Endothelial cell of umbilical vein (primary cell): ENCODE data around the gene ANKRD34C. TPM values are rescaled to one million over a fixed set of nuclear protein-coding genes. Genes with fewer than 3 reads are reported as not detected.

Experiments used
- BruUV-seq: library from RNA; stranded (reverse); fragments of 400-500 nt; replicated peaks from 2 replicates; lab custom pipeline; 2021; lab: Mats Ljungman, UMichigan
- CTCF ChIA-PET: fragments of 300-600, 350-600 bp; sonication (Branson Sonifier 250); formaldehyde crosslinking; loops from one replicate; lab custom pipeline; 2021; ENCODE audit warnings: antibody characterized with exemption, inconsistent platforms; lab: Charles Lee
- POLR2A ChIA-PET: fragments of 300-600, 350-600 bp; sonication (Branson Sonifier 250); formaldehyde crosslinking; loops from one replicate; lab custom pipeline; 2021; ENCODE audit warnings: antibody characterized with exemption, inconsistent platforms; lab: Charles Lee
- DNase-seq: peaks from one replicate; pipeline ENCODE4 v3.0.0-alpha.2; 2011; ENCODE audit warnings: low read depth, low spot score
- FAIRE-seq: peaks from 2 replicates; lab custom pipeline; 2011; peaks lifted over from hg19 to GRCh38; lab: Jason Lieb, UNC
- H2AFZ ChIP-seq: 2 replicates; pipeline ENCODE4 v1.6.0; 2012; ENCODE audit warnings: low read depth, low read length, control low read depth, inconsistent platforms
- H3K27ac ChIP-seq: 2 replicates; pipeline ENCODE4 v1.5.1; 2011; ENCODE audit warnings: low read depth, mild to moderate bottlenecking, control low read depth, low read length, moderate library complexity; ENCODE audit not compliant: insufficient read depth
- H3K27me3 ChIP-seq, 2 experiments: 2 replicates each; pipeline versions ENCODE4 v1.6.0 to v1.6.1; 2011; ENCODE audit warnings: low read length in 2 of 2, mixed read lengths in 1 of 2; ENCODE audit not compliant: control insufficient read depth in 2 of 2, insufficient read depth in 2 of 2
- H3K36me3 ChIP-seq, 2 experiments: 2 replicates in 1 of 2; 3 replicates in 1 of 2; pipeline ENCODE4 v1.5.1; 2011; ENCODE audit warnings: low read length in 2 of 2, mild to moderate bottlenecking in 1 of 2, moderate library complexity in 1 of 2; ENCODE audit not compliant: control insufficient read depth in 2 of 2, insufficient read depth in 2 of 2; ENCODE audit errors: extremely low read depth in 1 of 2
- H3K4me1 ChIP-seq: 3 replicates; pipeline ENCODE4 v1.5.1; 2011; ENCODE audit warnings: mild to moderate bottlenecking, low read length; ENCODE audit not compliant: control insufficient read depth, insufficient read depth; ENCODE audit errors: extremely low read depth
- H3K4me2 ChIP-seq: 2 replicates; pipeline ENCODE4 v1.6.1; 2011; ENCODE audit warnings: low read length, control low read depth, mixed read lengths; ENCODE audit not compliant: insufficient read depth
- H3K4me3 ChIP-seq, 3 experiments: fragments of 200-600 bp in 1 of 3; sonication (generic), shearing (Covaris generic) in 1 of 3; replicated peaks in 1 of 3; 2 replicates each; pipeline ENCODE4 v1.5.1; 2011 to 2016; ENCODE audit warnings: control low read depth in 3 of 3, low read length in 3 of 3, mild to moderate bottlenecking in 2 of 3, inconsistent platforms in 1 of 3, low read depth in 1 of 3, moderate library complexity in 1 of 3; ENCODE audit not compliant: insufficient read depth in 1 of 3
- H3K79me2 ChIP-seq: 2 replicates; pipeline ENCODE4 v1.6.0; 2012; ENCODE audit warnings: low read length, inconsistent platforms; ENCODE audit not compliant: control insufficient read depth, insufficient read depth
- H3K9ac ChIP-seq: replicated peaks from 2 replicates; pipeline ENCODE3; 2011; ENCODE audit warnings: low read length, control low read depth; ENCODE audit not compliant: insufficient read depth; ENCODE audit errors: extremely low read depth
- H3K9me1 ChIP-seq: replicated peaks from 3 replicates; pipeline ENCODE4 v1.6.0; 2011; ENCODE audit warnings: mild to moderate bottlenecking, low read length; ENCODE audit not compliant: control insufficient read depth, insufficient read depth; ENCODE audit errors: extremely low read depth
- H3K9me3 ChIP-seq: replicated peaks from 2 replicates; pipeline ENCODE4 v1.5.1; 2012; ENCODE audit warnings: low read length, inconsistent platforms; ENCODE audit not compliant: control insufficient read depth, insufficient read depth
- H4K20me1 ChIP-seq: replicated peaks from 2 replicates; pipeline ENCODE3; 2011; ENCODE audit warnings: mild to moderate bottlenecking, low read length; ENCODE audit not compliant: control insufficient read depth, insufficient read depth; ENCODE audit errors: extremely low read depth
- EZH2 ChIP-seq: IDR thresholded peaks from 2 replicates; pipeline ENCODE4 v1.6.1; 2012; ENCODE audit warnings: borderline replicate concordance, low read depth, mild to moderate bottlenecking, moderate library complexity, low read length, inconsistent platforms; ENCODE audit not compliant: severe bottlenecking
- FOS ChIP-seq: IDR thresholded peaks from 2 replicates; pipeline ENCODE4 v1.6.1; 2011; ENCODE audit warnings: mild to moderate bottlenecking, low read length, moderate library complexity, borderline replicate concordance; ENCODE audit not compliant: insufficient read depth
- GATA2 ChIP-seq: IDR thresholded peaks from 2 replicates; pipeline ENCODE4 v1.7.0; 2011; ENCODE audit warnings: low read depth, mild to moderate bottlenecking, moderate library complexity, mixed read lengths, low read length; ENCODE audit not compliant: insufficient read length, insufficient read depth
- JUN ChIP-seq: IDR thresholded peaks from 2 replicates; pipeline ENCODE4 v1.6.1; 2011; ENCODE audit warnings: borderline replicate concordance, low read depth; ENCODE audit not compliant: insufficient read length, insufficient read depth
- MAX ChIP-seq: IDR thresholded peaks from 2 replicates; pipeline ENCODE4 v1.6.1; 2011; ENCODE audit not compliant: insufficient read depth, insufficient read length
- MYC ChIP-seq: IDR thresholded peaks from one replicate; pipeline ENCODE4 v1.6.1; 2011; ENCODE audit warnings: mild to moderate bottlenecking, low read depth, low read length
- POLR2A ChIP-seq: IDR thresholded peaks from 2 replicates; pipeline ENCODE4 v1.6.1; 2012; ENCODE audit warnings: low read depth, mild to moderate bottlenecking, control low read depth, low read length
- POLR2AphosphoS5 ChIP-seq: IDR thresholded peaks from 2 replicates; pipeline ENCODE4 v1.6.1; 2012; ENCODE audit warnings: low read depth, mild to moderate bottlenecking, control low read depth, low read length, moderate library complexity; ENCODE audit not compliant: insufficient read depth
- dilution Hi-C: fragments of 300-500 bp; cut with MboI; formaldehyde crosslinking; loops from one replicate; pipeline ENCODE4 v1.15.0; 2019; ENCODE audit warnings: low sequenced_read_pairs; ENCODE audit not compliant: extremely low pct_ligation_motif_present
- intact Hi-C: fragments of 100-400 bp; cut with micrococcal nuclease; formaldehyde crosslinking; loops from one replicate; pipeline ENCODE4 v1.10.0; 2022
- polyA plus RNA-seq, 4 experiments: library from polyadenylated mRNA; depleted of rRNA in 3 of 4; stranded (reverse) in 3 of 4; unstranded in 1 of 4; fragments of >200 nt; gene quantifications; 2 replicates each; pipeline versions ENCODE4 v1.2.1 to v1.2.3, GENCODE V29; 2011 to 2012; ENCODE audit warnings: missing spikeins in 1 of 4
- total RNA-seq: library from RNA; stranded (reverse); gene quantifications from 2 replicates; pipeline ENCODE4 v1.2.3, GENCODE V29; 2021
- TF ChIP-seq, protein P1 (sequence below), 2 donors: IDR thresholded peaks; 1 replicate in 1 of 2; 2 replicates in 1 of 2; pipeline ENCODE4 v1.5.1; 2011; ENCODE audit warnings: low read length in 2 of 2, mild to moderate bottlenecking in 2 of 2, moderate library complexity in 2 of 2, control low read depth in 1 of 2, inconsistent platforms in 1 of 2, low read depth in 1 of 2; ENCODE audit not compliant: insufficient read depth in 1 of 2; ENCODE audit errors: extremely low read depth in 1 of 2

Gene ANKRD34C
- total and polyA plus RNA-seq, 2 donors (not counting 3 experiments of a cell fraction or from before 2014, with no cell fraction given) = not detected

- no peak for FAIRE-seq
Measured at GRCh38 chr15:79296583-79296982, 14.1 kb downstream of the ANKRD34C start.

GRCh38 chr15:79299126-79299840, 16.8 kb downstream of the ANKRD34C start:
- Histone ChIP-seq H3K27me3 (peaks cover 15 to 34% of the 10 kb centered on the region in 2 experiments), H3K9me1 (no peaks in the 10 kb centered on the region), H3K4me1 (no peaks in the 10 kb centered on the region), H3K9ac (no peak overlapping the region), H3K9me3 (no peaks in the 10 kb centered on the region), H3K4me2 (no peak overlapping the region), H3K79me2 (no peaks in the 10 kb centered on the region), H3K4me3 (no peak overlapping the region), H4K20me1 (no peaks in the 10 kb centered on the region), H3K27ac (no peak overlapping the region), H3K36me3 (no peaks in the 10 kb centered on the region), H2AFZ (no peak overlapping the region)
- CTCF ChIA-PET = interaction anchor here (1.1 to 1.4 kb wide), 2 partner anchors 11 to 550 kb away, joined by 3 read pairs; partner anchors contain the start of gene TMED3
- TF ChIP-seq JUN (no peak), POLR2AphosphoS5 (no peak), MYC (no peak), POLR2A (no peak), MAX (no peak), EZH2 (no peak), FOS (no peak), GATA2 (no peak)
- TF ChIP-seq, protein P1, sequence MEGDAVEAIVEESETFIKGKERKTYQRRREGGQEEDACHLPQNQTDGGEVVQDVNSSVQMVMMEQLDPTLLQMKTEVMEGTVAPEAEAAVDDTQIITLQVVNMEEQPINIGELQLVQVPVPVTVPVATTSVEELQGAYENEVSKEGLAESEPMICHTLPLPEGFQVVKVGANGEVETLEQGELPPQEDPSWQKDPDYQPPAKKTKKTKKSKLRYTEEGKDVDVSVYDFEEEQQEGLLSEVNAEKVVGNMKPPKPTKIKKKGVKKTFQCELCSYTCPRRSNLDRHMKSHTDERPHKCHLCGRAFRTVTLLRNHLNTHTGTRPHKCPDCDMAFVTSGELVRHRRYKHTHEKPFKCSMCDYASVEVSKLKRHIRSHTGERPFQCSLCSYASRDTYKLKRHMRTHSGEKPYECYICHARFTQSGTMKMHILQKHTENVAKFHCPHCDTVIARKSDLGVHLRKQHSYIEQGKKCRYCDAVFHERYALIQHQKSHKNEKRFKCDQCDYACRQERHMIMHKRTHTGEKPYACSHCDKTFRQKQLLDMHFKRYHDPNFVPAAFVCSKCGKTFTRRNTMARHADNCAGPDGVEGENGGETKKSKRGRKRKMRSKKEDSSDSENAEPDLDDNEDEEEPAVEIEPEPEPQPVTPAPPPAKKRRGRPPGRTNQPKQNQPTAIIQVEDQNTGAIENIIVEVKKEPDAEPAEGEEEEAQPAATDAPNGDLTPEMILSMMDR (IDR thresholded peaks at IDR 0.05; ENCODE audit: extremely low read depth in 1 of 2, insufficient read depth in 1 of 2, low read depth in 1 of 2, low read length in 2 of 2) = no peak
- POLR2A ChIA-PET = no interaction called here
- intact Hi-C loops (no loop called here), dilution Hi-C loops (no loop called here)
- BruUV-seq = no TSS peak
- FAIRE-seq (no peak), DNase-seq (no peak)

More at GRCh38 chr15:79296583-79296982, 14.1 kb downstream of the ANKRD34C start:
- H3K27ac ChIP-seq = no peak overlapping the region
- no peak overlapping the region for H3K4me3 ChIP-seq
- peaks cover 6 to 22% of the 10 kb centered on the region in 2 experiments for H3K27me3 ChIP-seq
- ChIA-PET POLR2A (no interaction called here), CTCF (interaction anchor here (0.7 to 1.5 kb wide), 6 partner anchors 9 to 557 kb away, joined by 3 to 6 read pairs (median 3); no protein-coding TSS in a partner anchor)
- BruUV-seq = no TSS peak
- H3K4me1 ChIP-seq = no peaks in the 10 kb centered on the region
- dilution Hi-C loops = no loop called here
- DNase-seq = no peak
- TF ChIP-seq POLR2A = no peak
- TF ChIP-seq POLR2AphosphoS5 = no peak
- no peak overlapping the region for H3K4me2 ChIP-seq
- no peak overlapping the region for H3K9ac ChIP-seq
- intact Hi-C loops = no loop called here
- H3K9me1 ChIP-seq = no peaks in the 10 kb centered on the region
- H3K9me3 ChIP-seq = no peaks in the 10 kb centered on the region
- H3K36me3 ChIP-seq = no peaks in the 10 kb centered on the region
- no peak overlapping the region for H2AFZ ChIP-seq
- no peaks in the 10 kb centered on the region for H4K20me1 ChIP-seq
- H3K79me2 ChIP-seq = no peaks in the 10 kb centered on the region
